Right atrium auricular region (tissue), 2 donors: Measurements from ENCODE around the gene RPL38. TPM values are rescaled to one million over a fixed set of nuclear protein-coding genes. Genes with fewer than 3 reads are reported as not detected.

ENCODE experiments used
- DNase-seq: peaks from one replicate; pipeline ENCODE4 v3.0.0-alpha.2; 2019; ENCODE audit warnings: low spot score
- H3K27ac ChIP-seq, 2 donors: fragments of 200-600 bp; sonication (generic); 1 replicate in 1 of 2; 2 replicates in 1 of 2; pipeline ENCODE4 v1.5.1; 2016 to 2019
- H3K27me3 ChIP-seq, 2 donors: fragments of 200-600 bp; sonication (generic); one replicate each; pipeline versions ENCODE4 v1.5.1 to v1.6.0; 2017 to 2019
- H3K36me3 ChIP-seq: fragments of 200-600 bp; sonication (generic); one replicate; pipeline ENCODE4 v1.5.1; 2016
- H3K4me1 ChIP-seq, 2 donors: fragments of 200-600 bp; sonication (generic); one replicate each; pipeline versions ENCODE4 v1.5.1 to v1.6.0; 2017 to 2019
- H3K4me3 ChIP-seq, 2 donors: fragments of 200-600 bp; sonication (generic); 1 replicate in 1 of 2; 2 replicates in 1 of 2; pipeline ENCODE4 v1.5.1; 2017 to 2019; ENCODE audit warnings: mild to moderate bottlenecking in 1 of 2, moderate library complexity in 1 of 2
- H3K9me3 ChIP-seq, 2 donors: fragments of 200-600 bp; sonication (generic); one replicate each; pipeline ENCODE4 v1.5.1; 2019
- CTCF ChIP-seq, 2 donors: fragments of 200-600 bp; sonication (generic); IDR thresholded peaks; one replicate each; pipeline ENCODE4 v1.5.1; 2019; ENCODE audit warnings: antibody characterized with exemption in 2 of 2
- total RNA-seq, 2 donors: library from RNA; depleted of rRNA; stranded (reverse); fragments of >200 nt; gene quantifications; one replicate each; pipeline ENCODE4 v1.1.0, GENCODE V29; 2016

Gene RPL38
- total RNA-seq, 2 donors from 2014 or later, result 212 to 310 TPM

GRCh38 chr17:74244548-74244947 lies 41.1 kb downstream of the RPL38 start:
- Histone ChIP-seq H3K27ac (peak overlapping the region in 1 of 2 donors; percentile 82), H3K4me3 (no peak overlapping the region), H3K27me3 (no peaks in the 10 kb centered on the region), H3K36me3 (no peaks in the 10 kb centered on the region), H3K9me3 (no peaks in the 10 kb centered on the region), H3K4me1 (peaks cover 0 to 62% of the 10 kb centered on the region in 2 donors)
- no peak for TF ChIP-seq CTCF (IDR thresholded peaks at IDR 0.05)
- no peak for DNase-seq

- DNase-seq, result no peak
- TF ChIP-seq CTCF (IDR thresholded peaks at IDR 0.05), result no peak
- H3K4me1 ChIP-seq, result peaks cover 0 to 55% of the 10 kb centered on the region in 2 donors
- no peaks in the 10 kb centered on the region for H3K36me3 ChIP-seq
- H3K9me3 ChIP-seq, result no peaks in the 10 kb centered on the region
- H3K4me3 ChIP-seq, result no peak overlapping the region
- H3K27me3 ChIP-seq, result no peaks in the 10 kb centered on the region
- H3K27ac ChIP-seq, result no peak overlapping the region
Measured at GRCh38 chr17:74245145-74245831, 41.8 kb downstream of the RPL38 start.

GRCh38 chr17:74245871-74246270 lies 42.4 kb downstream of the RPL38 start:
- Histone ChIP-seq H3K36me3 (no peaks in the 10 kb centered on the region), H3K27me3 (no peaks in the 10 kb centered on the region), H3K4me3 (no peak overlapping the region), H3K4me1 (peaks cover 0 to 49% of the 10 kb centered on the region in 2 donors), H3K27ac (no peak overlapping the region), H3K9me3 (no peaks in the 10 kb centered on the region)
- no peak for DNase-seq
- TF ChIP-seq CTCF (IDR thresholded peaks at IDR 0.05), result no peak

- Histone ChIP-seq H3K9me3 (no peaks in the 10 kb centered on the region), H3K36me3 (peaks cover 12% of the 10 kb centered on the region), H3K27me3 (no peaks in the 10 kb centered on the region), H3K4me3 (no peak overlapping the region), H3K4me1 (peaks cover 0 to 13% of the 10 kb centered on the region in 2 donors), H3K27ac (no peak overlapping the region)
- TF ChIP-seq CTCF (IDR thresholded peaks at IDR 0.05), result no peak
- no peak for DNase-seq
Measured at GRCh38 chr17:74249590-74250270, 46.3 kb downstream of the RPL38 start.

GRCh38 chr17:74250324-74250995 lies 47.0 kb downstream of the RPL38 start:
- H3K9me3 ChIP-seq, result no peaks in the 10 kb centered on the region
- no peak overlapping the region for H3K4me3 ChIP-seq
- peaks cover 12% of the 10 kb centered on the region for H3K36me3 ChIP-seq
- no peak for TF ChIP-seq CTCF (IDR thresholded peaks at IDR 0.05)
- no peaks in the 10 kb centered on the region for H3K27me3 ChIP-seq
- peaks cover 0 to 6% of the 10 kb centered on the region in 2 donors for H3K4me1 ChIP-seq
- no peak for DNase-seq
- no peak overlapping the region for H3K27ac ChIP-seq
